Measurements from ENCODE around the gene SNRNP70. TPM values are rescaled to one million over a fixed set of nuclear protein-coding genes. Genes with fewer than 3 reads are reported as not detected.

SNRNP70 gene
- total RNA-seq, 1 donor from 2014 or later = 203 TPM

GRCh38 chr19:49111218-49111998 is 26.2 kb downstream of the SNRNP70 start:
- Mint-ChIP-seq H3K27ac (ENCODE audit: unreplicated experiment) (no peak overlapping the region), H3K4me1 (ENCODE audit: unreplicated experiment) (peaks cover 28% of the 10 kb centered on the region), H3K36me3 (ENCODE audit: low read depth, unreplicated experiment) (peaks cover 31% of the 10 kb centered on the region), H3K27me3 (ENCODE audit: unreplicated experiment) (peaks cover 11% of the 10 kb centered on the region), H3K9me3 (ENCODE audit: unreplicated experiment) (no peaks in the 10 kb centered on the region), H3K4me3 (ENCODE audit: unreplicated experiment) (no peak overlapping the region)
- TF ChIP-seq CTCF (IDR thresholded peaks at IDR 0.05; ENCODE audit: unreplicated experiment) = no peak
- no peak for DNase-seq (ENCODE audit: low spot score)

DNA sequence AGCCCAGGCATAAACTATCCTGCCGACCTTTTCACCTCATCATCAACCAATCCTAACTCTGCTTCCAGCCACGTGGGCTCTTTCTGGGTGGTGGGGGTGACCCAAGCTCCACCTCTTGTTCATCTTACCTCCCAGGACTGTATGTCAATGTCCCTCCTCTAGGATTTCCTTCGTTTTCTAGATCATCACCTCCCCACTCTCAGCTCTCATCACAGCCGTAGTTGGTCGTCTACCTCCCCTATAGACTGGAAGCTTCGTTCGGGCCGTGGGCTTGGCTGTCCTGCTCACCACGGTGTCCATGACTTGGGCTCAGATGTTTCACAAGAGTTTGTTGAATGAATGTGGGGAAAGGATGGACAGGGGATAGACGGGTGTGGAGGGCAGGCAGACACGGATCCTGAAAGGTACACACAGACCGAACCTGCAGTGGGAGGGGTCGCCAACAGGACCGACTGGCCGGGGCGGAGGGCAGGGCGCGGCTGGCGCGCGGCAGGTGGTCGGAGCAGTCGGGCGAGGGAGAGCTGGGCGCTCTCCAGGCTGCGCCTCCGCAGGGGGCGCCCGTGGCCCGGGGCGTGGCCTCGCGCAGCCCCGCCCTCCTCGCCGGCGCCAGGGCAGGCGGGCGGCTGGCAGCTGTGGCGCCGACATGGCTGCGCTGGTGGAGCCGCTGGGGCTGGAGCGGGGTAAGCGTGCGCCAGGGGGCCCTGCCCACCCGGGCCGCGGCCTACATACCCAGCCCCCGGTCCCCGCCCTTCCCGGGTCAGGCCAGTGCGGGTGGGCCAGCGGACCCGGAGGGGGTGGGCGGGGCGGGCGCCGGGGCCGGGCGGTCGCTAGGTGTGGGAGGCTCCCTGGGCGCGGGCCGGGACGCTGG is 28.7 kb downstream of the SNRNP70 start, which contains the start of gene LIN7B:
TSS of gene LIN7B (plus strand) at position 609 of the 868 bp plus-strand sequence. CDS start at position 644, 35 bp downstream.
- Mint-ChIP-seq H3K4me1 (ENCODE audit: unreplicated experiment) (peaks cover 21% of the 10 kb centered on the region), H3K36me3 (ENCODE audit: low read depth, unreplicated experiment) (peaks cover 16% of the 10 kb centered on the region), H3K27ac (ENCODE audit: unreplicated experiment) (peak within 1 kb of the TSS; percentile 32)

DNA sequence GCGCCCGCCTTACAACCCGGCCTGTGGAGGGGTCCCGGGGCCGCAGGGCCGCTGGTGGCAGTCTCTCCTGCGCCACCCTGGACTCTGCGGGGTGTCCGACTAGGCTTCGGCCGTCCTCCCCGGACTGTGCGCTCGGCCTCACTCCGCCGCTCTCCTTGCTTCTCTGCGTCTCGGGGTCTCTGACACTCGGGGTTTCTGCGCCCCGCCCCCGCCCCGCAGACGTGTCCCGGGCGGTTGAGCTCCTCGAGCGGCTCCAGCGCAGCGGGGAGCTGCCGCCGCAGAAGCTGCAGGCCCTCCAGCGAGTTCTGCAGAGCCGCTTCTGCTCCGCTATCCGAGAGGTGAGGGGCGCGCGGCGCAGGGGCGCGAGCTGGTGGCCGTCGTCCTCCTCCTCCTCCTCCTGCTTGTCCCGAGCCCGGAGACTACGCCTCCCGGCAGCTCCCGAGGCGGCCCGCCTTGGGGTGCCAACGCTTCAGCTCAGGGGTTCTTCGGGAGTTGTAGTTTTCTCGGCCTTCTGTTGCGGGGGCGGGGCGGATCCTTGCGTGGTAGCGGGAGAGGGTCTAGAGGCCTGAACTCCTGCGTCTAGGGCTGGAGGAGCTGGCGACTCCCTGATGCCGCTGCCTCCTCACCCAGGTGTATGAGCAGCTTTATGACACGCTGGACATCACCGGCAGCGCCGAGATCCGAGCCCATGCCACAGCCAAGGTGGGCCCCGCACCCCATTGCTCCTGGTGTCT is 29.5 kb downstream of the SNRNP70 start:
- Mint-ChIP-seq H3K4me1 (ENCODE audit: unreplicated experiment) (peaks cover 13% of the 10 kb centered on the region), H3K4me3 (ENCODE audit: unreplicated experiment) (peak overlapping the region; percentile 93), H3K27me3 (ENCODE audit: unreplicated experiment) (peaks cover 14% of the 10 kb centered on the region), H3K36me3 (ENCODE audit: low read depth, unreplicated experiment) (peaks cover 10% of the 10 kb centered on the region), H3K27ac (ENCODE audit: unreplicated experiment) (no peak overlapping the region), H3K9me3 (ENCODE audit: unreplicated experiment) (no peaks in the 10 kb centered on the region)
- TF ChIP-seq CTCF (IDR thresholded peaks at IDR 0.05; ENCODE audit: unreplicated experiment) = no peak
- DNase-seq (ENCODE audit: low spot score) = peak; percentile 56

More for the DNA sequence above, 28.7 kb downstream of the SNRNP70 start, which contains the start of gene LIN7B:
- peaks cover 16% of the 10 kb centered on the region for H3K27me3 Mint-ChIP-seq (ENCODE audit: unreplicated experiment)
- TF ChIP-seq CTCF (IDR thresholded peaks at IDR 0.05; ENCODE audit: unreplicated experiment) = no peak
- H3K9me3 Mint-ChIP-seq (ENCODE audit: unreplicated experiment) = no peaks in the 10 kb centered on the region
- peak; percentile 87 for DNase-seq (ENCODE audit: low spot score)
- H3K4me3 Mint-ChIP-seq (ENCODE audit: unreplicated experiment) = peak within 1 kb of the TSS; percentile 93

DNA sequence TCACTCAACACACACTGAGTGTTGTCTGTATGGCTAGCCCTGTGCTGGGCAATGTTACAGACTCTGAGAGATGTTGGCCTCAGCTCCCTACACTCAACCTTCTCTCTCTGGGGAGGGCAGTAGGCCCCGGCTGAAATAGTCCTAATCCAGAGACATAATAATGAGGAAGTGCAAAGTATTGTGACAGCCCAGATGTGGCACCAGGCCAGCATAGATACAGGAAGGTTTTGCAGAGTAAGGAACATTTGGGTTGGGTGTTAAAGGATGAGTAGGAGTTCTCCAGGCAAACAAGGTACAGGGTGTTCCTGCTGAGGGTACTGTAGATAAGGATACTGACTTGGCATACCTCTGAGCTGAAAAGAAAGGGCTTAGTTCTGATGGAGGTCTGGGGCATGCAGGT is 31.3 kb downstream of the SNRNP70 start:
- Mint-ChIP-seq H3K27me3 (ENCODE audit: unreplicated experiment) (peaks cover 22% of the 10 kb centered on the region), H3K36me3 (ENCODE audit: low read depth, unreplicated experiment) (peaks cover 12% of the 10 kb centered on the region), H3K4me3 (ENCODE audit: unreplicated experiment) (no peak overlapping the region), H3K9me3 (ENCODE audit: unreplicated experiment) (no peaks in the 10 kb centered on the region), H3K4me1 (ENCODE audit: unreplicated experiment) (peaks cover 19% of the 10 kb centered on the region), H3K27ac (ENCODE audit: unreplicated experiment) (no peak overlapping the region)
- no peak for TF ChIP-seq CTCF (IDR thresholded peaks at IDR 0.05; ENCODE audit: unreplicated experiment)
- no peak for DNase-seq (ENCODE audit: low spot score)

Measured in endothelial cell (in vitro differentiated cells).